ENCODE data around the gene TRDMT1. TPM values are rescaled to one million over a fixed set of nuclear protein-coding genes. Genes with fewer than 3 reads are reported as not detected.

TRDMT1 gene
- total and polyA plus RNA-seq, 4 donors, result 2.5 to 25.9 (median 6.5) TPM

DNA sequence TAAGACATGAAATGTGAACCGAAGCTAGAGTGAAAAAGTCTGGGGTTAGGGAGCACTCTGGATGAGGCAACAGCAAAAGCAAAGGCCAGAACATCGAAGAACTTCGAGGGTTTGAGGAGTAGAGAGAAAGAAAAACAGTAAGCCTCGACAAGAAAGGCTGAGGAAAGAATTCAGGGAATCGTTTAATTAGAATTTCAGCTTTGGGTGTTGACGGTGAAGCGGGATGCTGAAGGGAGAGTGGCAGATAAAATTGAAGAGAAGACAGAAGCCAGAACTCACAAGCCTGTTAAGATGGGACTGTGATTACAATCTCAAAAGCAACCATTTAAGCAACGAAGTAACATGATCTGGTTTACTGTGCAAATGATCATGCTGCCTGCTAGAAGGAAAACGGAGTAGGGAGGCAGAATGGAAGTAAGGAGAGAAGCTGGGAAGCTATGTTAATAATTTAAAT, 2.1 kb downstream of the TRDMT1 start:
- DNase-seq (peak in 2 of 3 donors; percentile 59 to 72), ATAC-seq (ENCODE audit: insufficient read depth, low FRiP score) (no peak)
- no peaks in the 10 kb centered on the region for H3K9me3 ChIP-seq (ENCODE audit: control insufficient read depth in 4 of 4, insufficient read depth in 3 of 4, low read length in 3 of 4)
- H3K9ac ChIP-seq (ENCODE audit: insufficient read depth in 1 of 2, low read length in 2 of 2), result peak overlapping the region; percentile 41 to 86
- H3K36me3 ChIP-seq (ENCODE audit: control insufficient read depth in 4 of 4, insufficient read depth in 4 of 4, low read length in 4 of 4), result no peaks in the 10 kb centered on the region
- peak overlapping the region; percentile 38 to 65 for H3K27ac ChIP-seq (ENCODE audit: low read depth in 1 of 2, low read length in 1 of 2)
- H3K27me3 ChIP-seq (ENCODE audit: control insufficient read depth in 3 of 3, insufficient read depth in 3 of 3, low read length in 2 of 3), result no peaks in the 10 kb centered on the region
- H3K4me3 ChIP-seq, result no peak overlapping the region
- WGBS, 2 donors, result 30 to 56% methylated on average over 9 of the region's 9 CpGs
- TF ChIP-seq, protein P1, sequence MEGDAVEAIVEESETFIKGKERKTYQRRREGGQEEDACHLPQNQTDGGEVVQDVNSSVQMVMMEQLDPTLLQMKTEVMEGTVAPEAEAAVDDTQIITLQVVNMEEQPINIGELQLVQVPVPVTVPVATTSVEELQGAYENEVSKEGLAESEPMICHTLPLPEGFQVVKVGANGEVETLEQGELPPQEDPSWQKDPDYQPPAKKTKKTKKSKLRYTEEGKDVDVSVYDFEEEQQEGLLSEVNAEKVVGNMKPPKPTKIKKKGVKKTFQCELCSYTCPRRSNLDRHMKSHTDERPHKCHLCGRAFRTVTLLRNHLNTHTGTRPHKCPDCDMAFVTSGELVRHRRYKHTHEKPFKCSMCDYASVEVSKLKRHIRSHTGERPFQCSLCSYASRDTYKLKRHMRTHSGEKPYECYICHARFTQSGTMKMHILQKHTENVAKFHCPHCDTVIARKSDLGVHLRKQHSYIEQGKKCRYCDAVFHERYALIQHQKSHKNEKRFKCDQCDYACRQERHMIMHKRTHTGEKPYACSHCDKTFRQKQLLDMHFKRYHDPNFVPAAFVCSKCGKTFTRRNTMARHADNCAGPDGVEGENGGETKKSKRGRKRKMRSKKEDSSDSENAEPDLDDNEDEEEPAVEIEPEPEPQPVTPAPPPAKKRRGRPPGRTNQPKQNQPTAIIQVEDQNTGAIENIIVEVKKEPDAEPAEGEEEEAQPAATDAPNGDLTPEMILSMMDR (IDR thresholded peaks at IDR 0.05; ENCODE audit: control extremely low read depth, extremely low read depth), result no peak
- peaks cover 0 to 32% (median 5%) of the 10 kb centered on the region in 5 donors for H3K4me1 ChIP-seq (ENCODE audit: control insufficient read depth in 5 of 5, insufficient read depth in 5 of 5, low read length in 5 of 5)

DNA sequence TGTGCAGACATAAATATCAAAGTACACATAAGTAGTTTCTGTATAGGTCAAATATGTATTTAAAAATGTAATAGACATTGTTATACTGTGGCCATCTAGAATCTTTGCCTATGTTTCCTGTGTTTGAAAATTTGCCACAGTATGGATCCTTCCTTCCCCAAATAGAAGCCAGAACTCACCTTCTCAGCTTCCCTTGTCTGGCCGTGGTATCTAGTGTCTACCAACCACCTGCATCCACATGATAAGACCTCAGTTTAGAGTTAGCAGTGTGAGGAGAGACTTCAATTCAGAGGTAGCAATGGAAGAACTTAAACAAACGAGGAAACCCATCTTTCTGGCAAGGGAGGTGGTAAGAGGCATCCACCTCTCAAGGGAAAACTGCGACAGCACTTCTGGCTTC, 4.9 kb downstream of the TRDMT1 start:
- H3K9ac ChIP-seq (ENCODE audit: insufficient read depth in 1 of 2, low read length in 2 of 2), result no peak overlapping the region
- ATAC-seq (ENCODE audit: insufficient read depth, low FRiP score) (no peak), DNase-seq (no peak)
- WGBS, 2 donors, result 56 to 65% methylated on average over 3 of the region's 3 CpGs
- H3K4me3 ChIP-seq, result no peak overlapping the region
- no peak overlapping the region for H3K27ac ChIP-seq (ENCODE audit: low read depth in 1 of 2, low read length in 1 of 2)
- H3K9me3 ChIP-seq (ENCODE audit: control insufficient read depth in 4 of 4, insufficient read depth in 3 of 4, low read length in 3 of 4), result no peaks in the 10 kb centered on the region
- no peaks in the 10 kb centered on the region for H3K27me3 ChIP-seq (ENCODE audit: control insufficient read depth in 3 of 3, insufficient read depth in 3 of 3, low read length in 2 of 3)
- TF ChIP-seq, protein P1 (IDR thresholded peaks at IDR 0.05; ENCODE audit: control extremely low read depth, extremely low read depth), result no peak
- no peaks in the 10 kb centered on the region for H3K36me3 ChIP-seq (ENCODE audit: control insufficient read depth in 4 of 4, insufficient read depth in 4 of 4, low read length in 4 of 4)
- peaks cover under 1 to 26% (median 4%) of the 10 kb centered on the region in 5 donors for H3K4me1 ChIP-seq (ENCODE audit: control insufficient read depth in 5 of 5, insufficient read depth in 5 of 5, low read length in 5 of 5)

DNA sequence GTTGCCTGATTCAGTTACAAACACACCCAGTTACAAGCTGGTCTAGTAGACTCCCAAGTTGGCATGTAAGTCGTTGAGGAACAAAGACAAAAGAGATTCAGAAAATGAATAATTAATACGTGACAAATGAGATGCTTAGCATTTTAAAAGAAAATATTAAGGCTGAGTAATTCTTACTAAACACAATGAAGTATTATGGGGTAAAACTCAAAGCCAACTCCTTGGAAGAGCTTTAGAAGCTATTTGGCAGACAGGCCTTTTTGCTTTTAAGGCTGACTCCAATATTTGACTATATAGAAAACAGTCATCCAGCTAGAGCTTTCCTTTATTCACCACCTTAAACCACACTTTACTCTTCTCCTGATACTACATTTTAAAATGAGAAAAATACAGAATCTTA, 5.4 kb downstream of the TRDMT1 start:
- TF ChIP-seq, protein P1 (IDR thresholded peaks at IDR 0.05; ENCODE audit: control extremely low read depth, extremely low read depth), result no peak
- Histone ChIP-seq H3K36me3 (ENCODE audit: control insufficient read depth in 4 of 4, insufficient read depth in 4 of 4, low read length in 4 of 4) (no peaks in the 10 kb centered on the region), H3K4me1 (ENCODE audit: control insufficient read depth in 5 of 5, insufficient read depth in 5 of 5, low read length in 5 of 5) (peaks cover 0 to 26% (median 5%) of the 10 kb centered on the region in 5 donors), H3K9ac (ENCODE audit: insufficient read depth in 1 of 2, low read length in 2 of 2) (no peak overlapping the region), H3K9me3 (ENCODE audit: control insufficient read depth in 4 of 4, insufficient read depth in 3 of 4, low read length in 3 of 4) (no peaks in the 10 kb centered on the region), H3K27ac (ENCODE audit: low read depth in 1 of 2, low read length in 1 of 2) (no peak overlapping the region), H3K4me3 (no peak overlapping the region), H3K27me3 (ENCODE audit: control insufficient read depth in 3 of 3, insufficient read depth in 3 of 3, low read length in 2 of 3) (no peaks in the 10 kb centered on the region)
- peak in 1 of 3 donors; percentile 69 for DNase-seq
- 76 to 91% methylated on average over 2 of the region's 2 CpGs for WGBS, 2 donors
- no peak for ATAC-seq (ENCODE audit: insufficient read depth, low FRiP score)

DNA sequence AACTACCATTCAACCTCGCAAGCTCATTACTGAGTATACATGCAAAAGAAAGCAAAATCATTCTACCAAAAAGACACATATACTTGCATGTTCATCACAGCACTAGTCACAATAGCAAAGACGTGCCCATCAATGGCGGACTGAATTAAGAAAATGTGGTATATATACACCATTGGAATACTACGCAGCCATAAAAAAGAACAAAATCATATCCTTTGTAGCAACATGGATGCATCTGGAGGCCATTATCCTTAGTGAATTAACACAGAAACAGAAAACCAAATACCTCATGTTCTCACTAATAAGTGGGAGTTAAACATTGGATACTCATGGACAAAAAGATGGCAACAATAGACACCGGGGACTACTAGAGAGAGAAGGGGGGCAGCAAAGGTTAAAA, 6.4 kb downstream of the TRDMT1 start:
- Histone ChIP-seq H3K36me3 (ENCODE audit: control insufficient read depth in 4 of 4, insufficient read depth in 4 of 4, low read length in 4 of 4) (no peaks in the 10 kb centered on the region), H3K9ac (ENCODE audit: insufficient read depth in 1 of 2, low read length in 2 of 2) (no peak overlapping the region), H3K9me3 (ENCODE audit: control insufficient read depth in 4 of 4, insufficient read depth in 3 of 4, low read length in 3 of 4) (no peaks in the 10 kb centered on the region), H3K27me3 (ENCODE audit: control insufficient read depth in 3 of 3, insufficient read depth in 3 of 3, low read length in 2 of 3) (no peaks in the 10 kb centered on the region), H3K27ac (ENCODE audit: low read depth in 1 of 2, low read length in 1 of 2) (no peak overlapping the region), H3K4me1 (ENCODE audit: control insufficient read depth in 5 of 5, insufficient read depth in 5 of 5, low read length in 5 of 5) (peaks cover 0 to 21% (median 5%) of the 10 kb centered on the region in 5 donors), H3K4me3 (no peak overlapping the region)
- TF ChIP-seq, protein P1 (IDR thresholded peaks at IDR 0.05; ENCODE audit: control extremely low read depth, extremely low read depth), result no peak
- WGBS, 2 donors, result 78 to 88% methylated on average over 5 of the region's 5 CpGs
- no peak for DNase-seq
- no peak for ATAC-seq (ENCODE audit: insufficient read depth, low FRiP score)

Measured in lung (tissue), 12 donors.